Naive thymus-derived CD4-positive, alpha-beta T cell (primary cell): ENCODE results near the gene NDUFAF2. TPM values are rescaled to one million over a fixed set of nuclear protein-coding genes. Genes with fewer than 3 reads are reported as not detected.

ENCODE experiments used
- ATAC-seq: fragments of 150-1000 bp; cut with Tn5 transposase; 2 replicates; pipeline ENCODE4 v1.10.0; 2021; ENCODE audit warnings: mild to moderate bottlenecking, moderate library complexity
- CTCF ChIA-PET: fragments of 350-600 bp; sonication (Branson Sonifier 250); formaldehyde crosslinking; loops from one replicate; lab custom pipeline; 2021; ENCODE audit warnings: antibody characterized with exemption; lab: Charles Lee
- POLR2A ChIA-PET: fragments of 350-600 bp; sonication (Branson Sonifier 250); formaldehyde crosslinking; loops from one replicate; lab custom pipeline; 2021; ENCODE audit warnings: antibody characterized with exemption, inconsistent platforms; lab: Charles Lee
- DNase-seq, 9 donors: peaks; one replicate each; pipeline versions ENCODE4 v3.0.0 to v3.0.0-alpha.2; 2020 to 2022; ENCODE audit warnings: mixed read lengths in 1 of 9
- H3K27ac ChIP-seq: one replicate; pipeline ENCODE4 v1.7.0; 2013; ENCODE audit warnings: mild to moderate bottlenecking, low read depth, low read length, moderate library complexity
- H3K27me3 ChIP-seq, 2 donors: one replicate each; pipeline ENCODE4 v1.7.0; 2013; ENCODE audit warnings: low read length in 2 of 2, mild to moderate bottlenecking in 2 of 2, moderate library complexity in 2 of 2; ENCODE audit not compliant: control insufficient read depth in 2 of 2, insufficient read depth in 2 of 2
- H3K36me3 ChIP-seq, 3 experiments: 1 replicate in 2 of 3; 2 replicates in 1 of 3; pipeline ENCODE4 v1.7.0; 2013; ENCODE audit warnings: low read length in 3 of 3, mild to moderate bottlenecking in 3 of 3, moderate library complexity in 1 of 3; ENCODE audit not compliant: insufficient read depth in 3 of 3, control insufficient read depth in 2 of 3
- H3K4me1 ChIP-seq, 2 donors: one replicate each; pipeline ENCODE4 v1.7.0; 2013; ENCODE audit warnings: low read length in 2 of 2, mild to moderate bottlenecking in 2 of 2, moderate library complexity in 1 of 2; ENCODE audit not compliant: control insufficient read depth in 2 of 2, insufficient read depth in 2 of 2
- H3K4me3 ChIP-seq: 2 replicates; pipeline ENCODE4 v1.7.0; 2013; ENCODE audit warnings: mild to moderate bottlenecking, low read length
- H3K9me3 ChIP-seq, 3 experiments: 1 replicate in 2 of 3; 2 replicates in 1 of 3; pipeline ENCODE4 v1.7.0; 2013; ENCODE audit warnings: low read length in 3 of 3; ENCODE audit not compliant: control insufficient read depth in 2 of 3
- H3K27ac Mint-ChIP-seq, 9 donors: one replicate each; pipeline ENCODE4 v1.8.0; 2020 to 2022; ENCODE audit warnings: mixed read lengths in 9 of 9, mild to moderate bottlenecking in 8 of 9, moderate library complexity in 5 of 9, inconsistent platforms in 2 of 9
- H3K27me3 Mint-ChIP-seq, 5 donors: one replicate each; pipeline ENCODE4 v1.8.0; 2021 to 2022; ENCODE audit warnings: mixed read lengths in 5 of 5, mild to moderate bottlenecking in 1 of 5
- H3K36me3 Mint-ChIP-seq, 5 donors: one replicate each; pipeline ENCODE4 v1.8.0; 2020 to 2022; ENCODE audit warnings: mixed read lengths in 5 of 5, mild to moderate bottlenecking in 3 of 5, inconsistent platforms in 1 of 5
- H3K4me1 Mint-ChIP-seq, 7 donors: one replicate each; pipeline ENCODE4 v1.8.0; 2020 to 2022; ENCODE audit warnings: mixed read lengths in 7 of 7, mild to moderate bottlenecking in 3 of 7, inconsistent platforms in 1 of 7
- H3K4me3 Mint-ChIP-seq, 10 donors: one replicate each; pipeline ENCODE4 v1.8.0; 2020 to 2022; ENCODE audit warnings: mild to moderate bottlenecking in 10 of 10, mixed read lengths in 10 of 10, moderate library complexity in 6 of 10, inconsistent platforms in 2 of 10
- H3K9me3 Mint-ChIP-seq, 11 donors: one replicate each; pipeline ENCODE4 v1.8.0; 2020 to 2022; ENCODE audit warnings: mixed read lengths in 11 of 11, mild to moderate bottlenecking in 4 of 11, inconsistent platforms in 1 of 11, moderate library complexity in 1 of 11
- intact Hi-C, 2 donors: fragments of 100-400 bp; cut with micrococcal nuclease; formaldehyde crosslinking; loops; one replicate each; pipeline ENCODE4 v1.15.1; 2023
- polyA plus RNA-seq, 2 donors: library from polyadenylated mRNA; unstranded; fragments of 300-500 nt; fragmentation: Illumina TruSeq; gene quantifications; one replicate each; pipeline ENCODE4 v1.2.3, GENCODE V29; 2021
- total RNA-seq, 6 experiments: library from RNA in 5 of 6; stranded (reverse) in 5 of 6; gene quantifications; 1 replicate in 5 of 6; 2 replicates in 1 of 6; pipeline ENCODE4 v1.2.3 and lab custom pipeline; 2021 to 2026

Gene NDUFAF2
- total and polyA plus RNA-seq, 7 experiments from 2014 or later, result 7.0 to 34.7 (median 16.0) TPM

DNA sequence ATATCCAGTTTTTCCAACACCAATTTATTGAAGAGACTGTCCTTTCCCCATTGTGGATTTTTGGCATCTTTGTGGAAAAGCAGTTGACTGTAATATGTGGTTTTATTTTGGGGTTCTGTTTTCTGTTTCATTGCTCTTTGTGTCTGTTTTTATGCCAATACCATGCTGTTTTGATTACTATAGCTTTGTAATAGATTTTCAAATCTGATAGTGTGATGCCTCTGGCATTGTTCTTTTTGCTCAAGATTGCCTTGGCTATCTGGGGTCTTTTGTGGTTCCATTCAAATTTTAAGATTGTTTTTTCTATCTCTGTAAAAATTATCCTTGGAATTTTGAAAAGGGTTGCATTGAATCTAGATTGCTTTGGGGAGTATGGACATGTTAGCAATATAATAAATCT lies 99.5 kb downstream of the NDUFAF2 start:
- ChIA-PET POLR2A (no interaction called here), CTCF (interaction anchor here (1.4 kb wide), 1 partner anchor 615 kb away, joined by 5 read pairs; no protein-coding TSS in a partner anchor)
- Histone ChIP-seq H3K9me3 (no peaks in the 10 kb centered on the region), H3K4me1 (no peaks in the 10 kb centered on the region), H3K36me3 (no peaks in the 10 kb centered on the region), H3K27ac (no peak overlapping the region), H3K4me3 (no peak overlapping the region), H3K27me3 (no peaks in the 10 kb centered on the region)
- H3K4me3 Mint-ChIP-seq, result no peak overlapping the region
- H3K27me3 Mint-ChIP-seq, result no peaks in the 10 kb centered on the region
- no peak for DNase-seq
- peaks cover 0 to 8% (median 0%) of the 10 kb centered on the region in 11 donors for H3K9me3 Mint-ChIP-seq
- ATAC-seq, result no peak
- H3K36me3 Mint-ChIP-seq, result peaks cover 0 to 45% (median 23%) of the 10 kb centered on the region in 5 donors
- no peak overlapping the region for H3K27ac Mint-ChIP-seq
- peaks cover 0 to 4% (median 0%) of the 10 kb centered on the region in 7 donors for H3K4me1 Mint-ChIP-seq
- intact Hi-C loops, result loop anchor here in 1 of 2 donors (2.0 kb wide), 1 partner anchor 236 kb away; no protein-coding TSS in a partner anchor

DNA sequence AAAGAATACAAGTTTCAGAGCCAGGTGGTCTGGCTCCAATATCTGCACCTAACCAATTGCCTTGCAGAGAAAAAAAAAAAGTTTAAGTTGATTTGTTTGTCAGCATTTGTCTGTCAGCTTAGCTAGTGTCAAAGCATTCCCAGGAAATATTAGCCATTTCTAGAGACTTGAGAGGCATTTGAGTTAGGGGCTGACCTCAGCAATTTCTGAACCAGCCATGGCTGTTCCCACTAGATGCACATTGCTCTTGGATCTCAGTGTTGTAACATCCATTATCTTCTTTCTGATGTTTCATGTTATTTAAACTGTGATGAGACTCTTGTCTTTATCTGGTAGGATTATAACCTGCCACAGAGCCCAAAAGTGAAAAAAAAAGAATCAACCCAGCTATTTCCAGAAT lies 102.3 kb downstream of the NDUFAF2 start:
- intact Hi-C loops, result no loop called here
- DNase-seq (no peak), ATAC-seq (no peak)
- peaks cover 0 to 8% (median 0%) of the 10 kb centered on the region in 11 donors for H3K9me3 Mint-ChIP-seq
- no peaks in the 10 kb centered on the region for H3K27me3 ChIP-seq
- no peaks in the 10 kb centered on the region for H3K36me3 ChIP-seq
- H3K4me3 ChIP-seq, result no peak overlapping the region
- H3K9me3 ChIP-seq, result no peaks in the 10 kb centered on the region
- H3K36me3 Mint-ChIP-seq, result peaks cover 0 to 48% (median 24%) of the 10 kb centered on the region in 5 donors
- H3K27ac Mint-ChIP-seq, result no peak overlapping the region
- POLR2A ChIA-PET, result no interaction called here
- peaks cover 0 to 4% (median 0%) of the 10 kb centered on the region in 7 donors for H3K4me1 Mint-ChIP-seq
- CTCF ChIA-PET, result no interaction called here
- H3K4me3 Mint-ChIP-seq, result no peak overlapping the region
- no peak overlapping the region for H3K27ac ChIP-seq
- no peaks in the 10 kb centered on the region for H3K4me1 ChIP-seq
- H3K27me3 Mint-ChIP-seq, result no peaks in the 10 kb centered on the region

DNA sequence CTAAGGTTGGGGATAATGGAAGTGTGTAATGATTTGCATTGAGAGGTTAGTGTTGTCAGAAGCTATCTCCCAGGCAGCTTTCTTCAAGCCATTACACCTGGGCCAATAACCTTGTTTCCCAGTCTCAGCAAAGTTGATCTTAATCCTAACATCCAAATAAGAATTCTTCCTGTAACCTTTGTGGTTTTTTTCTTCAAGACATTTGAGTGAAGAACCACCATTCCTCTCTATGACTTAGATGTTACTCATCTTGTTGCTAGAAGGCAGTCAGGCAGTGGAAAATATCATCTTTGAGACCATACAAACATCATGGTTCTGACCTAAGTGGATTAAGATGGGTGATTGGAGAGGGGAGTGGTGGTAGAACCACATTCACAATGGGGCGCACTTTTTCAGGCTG lies 103.5 kb downstream of the NDUFAF2 start:
- H3K9me3 ChIP-seq, result no peaks in the 10 kb centered on the region
- H3K4me1 ChIP-seq, result no peaks in the 10 kb centered on the region
- no peaks in the 10 kb centered on the region for H3K36me3 ChIP-seq
- ATAC-seq, result no peak
- DNase-seq, result no peak
- H3K4me3 ChIP-seq, result no peak overlapping the region
- peaks cover 0 to 4% (median 0%) of the 10 kb centered on the region in 7 donors for H3K4me1 Mint-ChIP-seq
- ChIA-PET POLR2A (no interaction called here), CTCF (no interaction called here)
- no peak overlapping the region for H3K27ac ChIP-seq
- no peaks in the 10 kb centered on the region for H3K27me3 ChIP-seq
- peaks cover 0 to 40% (median 15%) of the 10 kb centered on the region in 5 donors for H3K36me3 Mint-ChIP-seq
- peaks cover 0 to 8% (median 0%) of the 10 kb centered on the region in 11 donors for H3K9me3 Mint-ChIP-seq
- H3K27ac Mint-ChIP-seq, result no peak overlapping the region
- no peak overlapping the region for H3K4me3 Mint-ChIP-seq
- intact Hi-C loops, result no loop called here
- no peaks in the 10 kb centered on the region for H3K27me3 Mint-ChIP-seq

DNA sequence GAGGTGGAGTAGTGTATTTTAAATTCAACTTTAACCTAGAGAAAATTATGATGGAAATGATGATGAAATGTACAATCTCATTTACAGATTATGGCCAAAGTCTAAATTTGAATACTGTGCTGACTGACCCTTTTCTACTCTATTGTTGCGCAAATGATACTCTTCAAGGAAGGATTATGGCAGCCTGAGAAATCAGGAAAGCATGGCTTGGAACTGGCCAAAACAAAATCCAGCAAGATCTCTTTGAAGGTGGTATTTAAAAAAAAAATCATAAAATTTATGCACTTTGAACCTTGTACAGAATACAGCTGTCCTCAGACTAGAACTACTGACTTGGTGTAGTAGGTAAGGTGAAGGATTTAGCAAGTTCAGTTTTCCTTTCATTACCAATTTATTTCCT lies 105.3 kb downstream of the NDUFAF2 start:
- H3K36me3 Mint-ChIP-seq, result peaks cover 0 to 29% (median 14%) of the 10 kb centered on the region in 5 donors

DNA sequence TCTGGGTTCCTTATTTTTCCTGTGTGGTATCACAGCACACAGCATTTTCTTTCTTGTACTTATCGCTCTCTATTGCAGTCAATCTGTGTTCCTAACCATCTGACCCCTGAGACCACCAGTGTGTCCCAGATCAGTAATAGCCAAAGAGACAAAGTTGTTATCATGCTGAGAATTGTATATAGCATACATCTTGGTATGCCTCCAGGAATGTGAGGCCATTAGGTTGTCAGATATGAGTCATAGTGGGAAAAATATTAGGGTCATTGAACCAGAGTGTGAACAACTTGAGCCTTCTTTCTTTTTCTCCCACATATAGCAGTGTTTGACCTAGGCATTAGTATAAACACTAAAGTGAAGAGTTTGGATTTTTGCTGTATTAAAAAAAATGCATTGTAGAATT lies 106.3 kb downstream of the NDUFAF2 start:
- Mint-ChIP-seq H3K36me3 (peaks cover 0 to 21% (median 8%) of the 10 kb centered on the region in 5 donors), H3K27me3 (no peaks in the 10 kb centered on the region), H3K9me3 (peaks cover 0 to 1% (median 0%) of the 10 kb centered on the region in 11 donors), H3K4me1 (peaks cover 0 to 4% (median 0%) of the 10 kb centered on the region in 7 donors), H3K27ac (no peak overlapping the region), H3K4me3 (no peak overlapping the region)
- Histone ChIP-seq H3K4me1 (no peaks in the 10 kb centered on the region), H3K9me3 (no peaks in the 10 kb centered on the region), H3K36me3 (no peaks in the 10 kb centered on the region), H3K27ac (no peak overlapping the region), H3K27me3 (no peaks in the 10 kb centered on the region), H3K4me3 (no peak overlapping the region)
- POLR2A ChIA-PET, result no interaction called here
- intact Hi-C loops, result no loop called here
- ATAC-seq (no peak), DNase-seq (no peak)
- CTCF ChIA-PET, result interaction anchor here (1.9 kb wide), 1 partner anchor 608 kb away, joined by 8 read pairs; no protein-coding TSS in a partner anchor

More for the DNA sequence above, 105.3 kb downstream of the NDUFAF2 start:
- Mint-ChIP-seq H3K27me3 (no peaks in the 10 kb centered on the region), H3K4me3 (no peak overlapping the region), H3K27ac (no peak overlapping the region), H3K4me1 (peaks cover 0 to 4% (median 0%) of the 10 kb centered on the region in 7 donors), H3K9me3 (peaks cover 0 to 1% (median 0%) of the 10 kb centered on the region in 11 donors)
- Histone ChIP-seq H3K27ac (no peak overlapping the region), H3K4me1 (no peaks in the 10 kb centered on the region), H3K9me3 (no peaks in the 10 kb centered on the region), H3K27me3 (no peaks in the 10 kb centered on the region), H3K36me3 (no peaks in the 10 kb centered on the region), H3K4me3 (no peak overlapping the region)
- ChIA-PET POLR2A (no interaction called here), CTCF (no interaction called here)
- ATAC-seq (no peak), DNase-seq (no peak)
- intact Hi-C loops, result no loop called here

DNA sequence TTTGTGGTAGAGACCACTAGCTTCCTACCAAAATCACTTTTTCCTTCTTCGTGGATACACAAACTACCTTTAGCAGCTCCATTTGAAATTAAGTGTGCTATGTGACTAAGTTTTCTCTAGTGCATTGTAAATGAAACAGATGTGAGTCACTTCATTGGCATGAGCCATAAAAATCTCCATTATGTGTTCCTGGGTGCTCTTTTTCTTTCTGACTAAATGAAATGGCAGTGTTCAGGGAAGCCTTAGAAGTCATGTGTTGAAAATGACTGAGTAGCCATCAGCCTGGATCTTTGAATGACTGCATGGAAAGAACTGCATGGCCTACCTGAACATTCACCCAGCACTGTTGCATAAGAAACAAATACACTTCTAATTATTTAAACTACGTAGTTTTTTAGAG lies 107.9 kb downstream of the NDUFAF2 start:
- DNase-seq (no peak), ATAC-seq (no peak)
- no peaks in the 10 kb centered on the region for H3K9me3 ChIP-seq
- no peaks in the 10 kb centered on the region for H3K4me1 ChIP-seq
- intact Hi-C loops, result no loop called here
- no peak overlapping the region for H3K4me3 ChIP-seq
- H3K27me3 ChIP-seq, result no peaks in the 10 kb centered on the region
- no peak overlapping the region for H3K27ac ChIP-seq
- Mint-ChIP-seq H3K27me3 (no peaks in the 10 kb centered on the region), H3K36me3 (peaks cover 0 to 14% (median 9%) of the 10 kb centered on the region in 5 donors), H3K4me3 (no peak overlapping the region), H3K9me3 (peaks cover 0 to 1% (median 0%) of the 10 kb centered on the region in 11 donors), H3K4me1 (peaks cover 0 to 1% (median 0%) of the 10 kb centered on the region in 7 donors), H3K27ac (no peak overlapping the region)
- H3K36me3 ChIP-seq, result no peaks in the 10 kb centered on the region
- ChIA-PET POLR2A (no interaction called here), CTCF (interaction anchor here (1.9 kb wide), 1 partner anchor 606 kb away, joined by 8 read pairs; no protein-coding TSS in a partner anchor)

DNA sequence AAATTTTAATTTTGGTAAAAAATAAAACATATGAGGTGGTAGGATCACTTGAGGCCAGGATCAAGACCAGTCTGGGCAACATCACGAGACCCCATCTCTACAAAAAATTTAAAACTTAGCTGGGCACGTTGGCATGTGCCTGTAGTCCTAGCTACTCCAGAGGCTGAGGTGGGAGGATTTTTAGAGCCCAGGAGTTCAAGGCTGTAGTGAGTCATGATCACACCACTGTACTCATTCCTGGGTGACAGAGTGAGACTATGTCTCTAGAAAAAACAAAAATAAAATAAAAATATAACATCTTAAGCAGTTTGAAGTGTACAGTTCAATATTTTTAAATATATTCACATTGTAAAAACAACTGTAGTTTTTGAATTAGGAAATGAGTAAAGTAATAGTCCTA lies 108.9 kb downstream of the NDUFAF2 start:
- ATAC-seq (no peak), DNase-seq (no peak)
- POLR2A ChIA-PET, result no interaction called here
- H3K4me3 ChIP-seq, result no peak overlapping the region
- Mint-ChIP-seq H3K27me3 (no peaks in the 10 kb centered on the region), H3K27ac (no peak overlapping the region), H3K9me3 (no peaks in the 10 kb centered on the region), H3K4me3 (no peak overlapping the region), H3K4me1 (peaks cover 0 to 3% (median 0%) of the 10 kb centered on the region in 7 donors), H3K36me3 (peaks cover 0 to 12% (median 4%) of the 10 kb centered on the region in 5 donors)
- no peaks in the 10 kb centered on the region for H3K36me3 ChIP-seq
- H3K9me3 ChIP-seq, result no peaks in the 10 kb centered on the region
- intact Hi-C loops, result no loop called here
- H3K27ac ChIP-seq, result no peak overlapping the region
- CTCF ChIA-PET, result no interaction called here
- H3K27me3 ChIP-seq, result no peaks in the 10 kb centered on the region
- no peaks in the 10 kb centered on the region for H3K4me1 ChIP-seq
